Stimulated activated CD8-positive, alpha-beta memory T cell treated with anti-CD3 and anti-CD28 coated beads, Interleukin-2, amount 100 ng/mL, for 1 hour (primary cell): ENCODE data around the gene CREB3L2.
"Not testable (repeated sequence)": the region's sequence is repeated elsewhere in the genome, so short reads cannot be mapped to it uniquely, and the experiment has no call there.

ENCODE experiments used
- DNase-seq, 2 donors: peaks; one replicate each; pipeline ENCODE4 v3.0.0-alpha.2; 2020; ENCODE audit warnings: low read depth in 2 of 2

Gene CREB3L2

DNA sequence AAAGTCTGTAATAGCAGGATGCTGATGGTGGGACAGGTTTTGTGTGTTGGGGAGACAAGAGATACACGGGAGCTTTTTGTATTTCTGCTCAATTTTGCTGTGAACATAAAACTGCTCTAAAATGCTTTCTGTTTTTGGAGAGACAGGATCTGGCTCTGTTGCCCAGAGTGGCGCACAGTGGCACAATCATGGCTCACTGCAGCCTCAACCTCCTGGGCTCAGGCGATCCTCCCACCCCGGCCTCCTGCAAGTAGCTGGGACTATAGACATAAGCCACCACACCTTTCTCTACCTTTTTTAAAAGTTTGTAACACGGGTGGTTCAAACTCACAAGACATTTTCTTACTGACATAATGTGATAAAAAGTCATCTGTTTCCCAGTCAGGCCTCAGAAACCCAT is 14.3 kb downstream of the CREB3L2 start:
- no peak for DNase-seq

DNA sequence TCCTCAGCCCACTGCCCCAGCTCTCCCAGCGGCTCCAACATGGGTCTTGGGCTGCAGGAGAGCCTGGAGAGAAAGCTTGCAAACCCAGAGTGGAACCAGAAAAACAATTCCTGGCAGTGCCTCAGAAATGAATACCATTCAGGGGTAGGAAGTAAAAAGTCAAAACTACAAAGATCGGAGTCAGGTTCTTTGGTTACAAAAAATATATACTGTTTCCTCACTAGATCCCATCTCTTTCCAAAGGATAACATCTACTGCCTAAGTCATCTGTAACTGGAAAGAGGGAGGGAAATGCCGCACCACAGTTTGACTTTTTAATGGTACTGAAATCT is 14.9 kb downstream of the CREB3L2 start:
- no peak for DNase-seq

DNA sequence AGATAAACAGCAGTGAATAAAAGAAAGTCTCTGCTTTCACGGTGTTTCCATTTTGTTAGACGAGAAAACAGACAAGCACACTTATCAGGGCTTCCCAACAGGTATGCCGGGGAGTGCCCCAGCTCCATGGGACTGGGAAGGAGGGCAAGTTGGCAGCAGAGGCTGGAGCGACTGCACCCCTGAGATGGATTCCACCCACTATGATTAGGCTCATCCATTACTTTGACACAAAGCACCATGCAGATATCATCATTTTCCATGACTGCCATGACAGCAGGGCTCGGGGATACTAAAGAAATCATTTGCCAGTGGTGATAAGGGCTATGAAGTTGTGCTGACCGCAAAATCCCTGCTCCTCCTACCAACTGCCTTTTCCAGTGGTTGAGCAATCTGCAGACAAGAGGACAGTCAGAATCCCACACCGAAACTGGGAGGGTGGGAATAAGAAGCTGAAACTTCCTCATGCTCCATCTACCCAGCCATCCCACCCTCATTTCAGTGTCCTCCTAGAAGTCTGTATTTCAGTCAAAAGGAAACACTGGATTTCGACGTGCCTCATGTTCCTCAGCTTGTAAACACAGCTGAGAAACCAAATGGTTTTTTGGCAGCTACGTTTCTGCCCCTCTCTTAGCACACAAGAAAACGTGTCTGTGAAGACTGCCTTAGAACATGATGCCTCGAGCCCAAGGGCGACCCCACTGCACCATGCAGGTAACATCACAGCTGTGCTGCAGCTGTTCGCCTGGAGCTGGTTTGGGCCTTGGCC is 15.5 kb downstream of the CREB3L2 start:
- DNase-seq = no peak

DNA sequence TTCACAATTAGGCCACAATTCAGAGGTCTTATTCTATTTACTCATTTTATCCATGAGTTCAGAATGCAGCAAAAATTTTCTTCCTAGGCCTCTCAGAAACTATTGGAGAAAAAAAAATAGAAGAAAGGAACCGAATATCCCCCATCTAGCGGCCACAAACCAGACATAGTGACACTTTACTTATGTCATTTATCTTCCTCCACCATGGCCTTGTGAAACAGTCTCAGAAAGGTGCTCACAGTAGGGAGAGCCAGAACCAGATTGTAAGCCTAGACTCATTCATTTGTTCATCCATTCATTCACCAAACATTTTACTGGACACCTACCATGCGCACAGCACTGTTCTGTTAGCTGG is 16.0 kb downstream of the CREB3L2 start:
- DNase-seq = no peak

DNA sequence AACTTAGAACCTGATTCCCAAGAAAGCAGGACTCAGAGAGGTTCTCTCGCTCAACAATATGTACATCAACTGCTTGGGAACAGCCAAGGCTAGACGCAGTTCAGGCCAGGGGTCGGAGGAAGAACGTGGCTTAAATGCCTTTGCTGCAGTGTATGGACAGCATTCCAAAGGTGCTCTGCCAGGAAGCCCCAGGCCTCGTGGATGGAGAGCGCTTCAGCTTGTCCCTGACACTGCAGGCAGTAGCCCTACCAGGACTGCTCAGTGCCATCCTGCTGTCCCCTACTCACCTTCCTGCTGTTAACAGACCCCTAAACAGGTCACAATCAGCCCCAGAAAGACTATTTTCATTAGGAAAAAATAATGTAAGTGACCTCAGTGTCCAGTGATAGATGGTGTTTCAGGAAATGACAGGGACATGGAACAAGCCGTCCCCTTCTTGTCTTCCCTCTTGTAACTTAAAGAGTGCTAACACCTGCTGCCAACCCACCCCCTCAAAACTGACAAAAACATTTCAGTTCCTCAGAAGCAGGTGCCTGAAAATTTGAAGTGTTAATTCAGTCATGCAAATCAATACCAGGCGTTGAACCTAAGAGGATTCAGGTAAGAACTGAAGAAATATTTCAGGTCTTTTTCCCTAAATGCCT is 16.5 kb downstream of the CREB3L2 start:
- no peak for DNase-seq

DNA sequence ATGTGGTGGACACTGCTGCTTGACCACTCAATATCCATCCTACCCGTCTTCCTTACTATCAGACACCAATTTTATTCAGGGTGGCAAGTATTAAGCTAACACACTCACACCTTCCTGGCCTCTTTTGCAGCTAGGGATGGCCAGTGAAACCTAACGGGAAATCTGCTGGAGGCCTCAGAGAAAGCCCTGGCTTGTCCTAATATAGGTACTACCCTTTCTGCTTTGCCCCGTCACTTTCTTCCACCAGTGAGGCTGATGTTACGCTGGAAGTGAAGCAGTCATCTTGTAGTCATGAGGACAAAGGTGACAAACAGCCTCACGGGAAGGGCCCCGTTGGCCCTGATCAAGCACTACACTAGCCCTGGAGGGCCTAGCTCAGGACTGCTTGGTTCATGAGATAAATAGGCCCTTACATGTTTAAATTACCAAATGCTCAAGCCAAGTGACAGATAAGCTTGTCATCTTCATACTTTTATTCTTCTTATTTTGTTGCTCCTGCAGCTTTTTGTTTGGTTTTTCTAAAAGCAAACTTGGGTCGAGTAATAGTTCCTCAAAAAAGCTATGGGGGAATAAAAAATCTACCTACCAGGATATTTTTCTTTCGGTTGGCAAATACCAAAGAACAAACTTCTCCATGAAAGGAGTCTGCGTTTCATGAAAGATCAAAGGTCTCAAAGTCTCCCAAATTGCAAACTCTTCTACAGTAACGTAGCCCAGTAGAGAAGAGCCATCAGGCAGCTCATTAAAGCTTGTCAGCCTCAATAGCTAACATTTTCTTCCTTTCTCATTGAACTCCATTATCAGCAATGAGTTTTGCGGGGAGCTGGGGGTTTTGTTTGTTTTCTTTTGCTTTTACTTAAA is 17.5 kb downstream of the CREB3L2 start:
- DNase-seq = no peak

DNA sequence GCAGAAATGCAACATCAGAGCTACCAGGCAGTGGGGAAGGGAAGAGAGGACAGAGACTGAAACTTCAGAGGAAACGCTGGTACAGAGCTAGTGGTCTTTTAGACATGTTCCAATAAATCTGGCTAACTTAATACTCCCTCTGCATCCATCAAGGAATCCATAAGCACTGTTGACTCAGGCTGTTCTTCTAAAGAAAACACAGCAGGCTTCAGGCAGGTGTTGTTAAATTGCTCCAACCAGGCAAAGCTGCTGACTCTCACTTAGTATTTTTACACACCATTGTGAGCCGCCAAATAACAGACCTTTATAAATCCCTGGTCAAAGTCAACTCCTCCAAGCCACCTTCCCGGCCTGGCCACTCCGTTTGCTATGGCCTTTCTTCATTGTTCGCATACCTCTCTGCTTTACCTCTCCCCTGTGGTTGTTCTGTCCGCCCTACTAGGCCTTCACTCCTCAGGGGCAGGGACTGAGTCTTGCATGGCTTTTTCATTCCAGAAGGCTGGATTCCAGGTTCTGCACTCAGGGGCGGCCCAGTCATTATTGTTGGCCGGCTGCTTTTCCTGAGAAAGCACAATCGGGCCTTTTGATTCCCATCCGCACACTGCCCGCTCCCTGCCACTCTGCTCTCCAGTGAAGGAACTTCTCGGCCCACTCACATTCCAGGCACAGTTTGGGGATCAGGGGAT is 18.4 kb downstream of the CREB3L2 start:
- no peak for DNase-seq

DNA sequence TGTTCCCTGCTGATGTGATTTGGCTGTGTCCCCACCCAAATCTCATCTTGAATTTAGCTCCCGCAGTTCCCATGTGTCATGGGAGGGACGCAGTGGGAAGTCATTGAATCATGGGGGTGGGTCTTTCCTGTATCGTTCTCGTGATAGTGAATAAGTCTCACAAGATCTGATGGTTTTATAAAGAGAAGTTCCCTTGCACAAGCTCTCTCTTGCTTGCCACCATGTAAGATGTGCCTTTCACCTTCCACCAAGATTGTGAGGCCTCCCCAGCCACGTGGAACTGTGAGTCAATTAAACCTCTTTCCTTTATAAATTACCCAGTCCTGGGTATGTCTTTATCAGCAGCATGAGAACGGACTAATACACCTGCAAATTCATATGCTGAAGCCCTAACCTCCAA is 19.5 kb downstream of the CREB3L2 start:
- DNase-seq = not testable (repeated sequence)

DNA sequence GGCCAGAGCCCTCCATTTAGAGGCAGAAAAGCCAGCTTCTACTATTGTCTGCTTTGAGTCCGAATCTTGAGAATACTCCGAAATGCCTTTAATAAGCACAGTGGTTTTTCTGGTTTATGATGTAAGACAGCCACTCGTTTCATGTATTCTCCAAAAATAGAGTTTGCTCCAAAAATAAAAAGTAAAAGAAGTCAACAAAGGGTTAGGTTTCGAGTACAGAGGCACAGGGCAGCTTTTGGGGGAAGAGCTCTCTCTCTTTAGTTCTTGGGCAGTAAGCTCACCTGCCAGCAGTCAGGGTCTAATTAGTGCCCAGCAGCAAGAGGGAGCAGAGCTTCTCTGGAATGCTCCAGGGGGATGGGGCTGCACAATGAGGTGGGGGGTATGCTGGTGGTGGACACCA is 20.2 kb downstream of the CREB3L2 start:
- DNase-seq = no peak

DNA sequence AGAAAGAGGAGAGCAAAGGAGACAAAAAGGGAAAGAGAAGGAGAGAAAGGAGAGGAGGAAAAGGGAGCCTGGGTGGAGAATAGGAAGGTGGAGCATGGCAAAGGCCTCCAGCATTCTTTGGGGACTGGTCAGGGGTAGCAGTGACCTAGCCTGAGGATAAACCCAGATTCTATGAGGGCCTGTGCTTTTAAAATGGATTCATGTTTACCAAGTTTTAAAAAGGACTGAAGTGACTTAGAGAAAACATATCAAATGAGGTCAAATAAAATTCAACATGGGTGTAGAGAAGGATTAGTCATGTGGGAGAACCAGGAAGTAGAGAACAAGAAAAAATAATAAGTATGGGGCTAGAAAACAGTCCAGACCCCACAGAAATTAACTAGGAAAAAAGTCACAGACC is 20.7 kb downstream of the CREB3L2 start:
- no peak for DNase-seq

DNA sequence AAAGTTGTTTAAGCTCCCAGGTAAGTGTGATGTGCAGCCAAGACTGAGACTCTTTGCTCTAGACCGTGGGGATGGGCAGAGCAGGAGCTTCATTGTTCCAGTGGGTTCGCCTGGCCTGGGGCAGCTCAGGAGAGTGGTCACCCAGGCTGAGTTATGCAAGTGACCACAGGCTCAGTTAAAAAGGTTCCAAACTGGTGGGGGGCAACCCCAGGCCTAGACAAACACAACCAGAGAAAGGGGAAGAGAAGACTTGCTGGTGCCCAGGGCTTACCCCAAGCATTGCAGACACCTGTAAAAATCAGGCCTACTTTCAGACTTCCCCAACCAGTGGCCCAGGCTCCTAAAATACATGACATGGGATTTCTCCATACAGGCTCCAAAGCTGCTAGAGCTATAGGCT is 21.6 kb downstream of the CREB3L2 start:
- DNase-seq = no peak

DNA sequence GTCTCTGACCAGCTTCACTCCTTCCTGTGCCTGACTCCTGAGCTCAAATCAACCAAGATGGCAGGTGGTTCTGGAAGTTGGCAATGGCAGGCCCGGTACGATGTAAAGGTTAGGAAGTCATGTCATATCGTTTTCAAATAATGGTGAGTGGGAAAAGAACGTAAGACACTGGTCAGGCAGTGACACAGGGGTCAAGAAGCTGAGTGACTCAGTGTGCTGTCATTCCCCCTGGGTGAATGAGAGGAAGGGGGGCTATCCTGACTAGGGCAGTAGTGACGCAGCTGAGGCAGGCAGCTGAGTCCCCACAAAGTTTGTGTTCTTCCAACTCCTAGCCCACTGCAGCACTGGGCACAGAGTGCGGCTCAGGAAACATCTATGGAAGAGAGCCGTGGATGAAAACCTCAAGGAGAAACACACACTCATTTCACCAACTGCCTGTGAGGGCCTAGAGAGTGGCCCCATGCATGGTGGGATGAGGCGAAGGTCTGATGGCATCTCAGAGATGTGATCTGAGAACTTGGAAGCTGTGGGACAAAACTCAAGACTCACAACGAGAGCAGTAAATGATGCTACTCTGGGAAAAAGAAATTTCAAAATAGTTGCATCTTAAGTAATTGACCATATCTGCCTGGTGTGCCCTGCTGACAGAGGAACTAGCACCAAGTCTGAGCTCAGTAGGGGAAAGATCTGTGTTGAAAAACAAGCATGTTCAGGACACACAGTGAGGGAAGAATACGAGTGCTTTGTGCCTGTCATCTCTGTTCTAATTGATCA is 23.2 kb downstream of the CREB3L2 start:
- DNase-seq = no peak

DNA sequence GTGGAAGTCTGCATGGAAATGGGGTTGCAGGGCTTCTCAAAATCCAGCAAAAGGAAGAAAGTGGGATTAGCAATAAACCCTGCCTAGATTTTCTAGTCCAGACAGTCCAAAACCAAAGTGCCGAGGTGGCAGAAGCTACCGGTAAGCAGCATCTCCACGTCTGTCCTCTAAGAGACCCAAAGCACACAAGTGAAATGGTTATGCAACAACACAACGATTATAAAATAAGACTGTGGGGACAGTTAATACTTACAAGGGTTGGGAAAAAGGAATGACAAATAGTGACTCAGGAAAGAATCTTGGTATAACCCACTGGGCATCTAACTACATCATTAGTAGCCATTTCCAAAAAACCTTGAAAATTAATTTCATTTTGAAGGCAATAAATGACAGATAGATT is 24.7 kb downstream of the CREB3L2 start:
- DNase-seq = no peak

DNA sequence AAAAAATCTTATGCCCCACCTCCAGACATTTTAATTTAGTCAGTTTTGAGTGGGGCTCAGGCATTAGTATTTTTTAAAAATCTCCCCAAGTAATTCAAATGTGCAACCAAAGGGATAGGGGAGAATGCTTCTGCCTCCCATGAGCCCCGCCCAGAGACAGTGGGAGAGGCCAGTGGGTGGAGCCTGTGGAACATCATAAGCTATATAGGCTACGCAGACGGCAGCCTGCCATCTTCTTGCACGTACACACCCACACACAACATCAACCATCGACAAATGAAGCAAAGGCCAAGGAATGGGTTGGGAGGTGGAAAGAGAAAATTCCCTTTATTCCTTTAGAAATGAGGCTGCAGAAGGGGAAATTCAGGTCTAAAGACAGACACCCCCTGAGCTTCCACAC is 25.2 kb downstream of the CREB3L2 start:
- DNase-seq = no peak

DNA sequence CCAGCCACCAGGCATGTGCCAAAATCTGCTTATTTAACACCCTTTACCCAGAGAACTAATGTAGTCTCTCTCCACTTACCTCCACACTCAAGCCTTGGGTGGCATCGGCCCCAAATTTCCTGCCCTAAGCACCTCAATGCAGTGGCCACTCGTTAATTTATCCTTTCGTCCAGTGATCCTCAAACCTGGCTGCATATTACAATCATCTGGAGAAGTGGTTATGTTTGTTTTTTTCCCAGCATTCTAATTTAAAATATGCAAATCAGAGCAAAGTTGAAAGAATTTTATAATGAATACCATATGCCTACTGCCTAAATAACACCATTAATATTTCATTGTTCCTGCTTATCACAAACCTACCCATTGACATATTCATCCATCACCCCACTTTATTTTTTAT is 25.7 kb downstream of the CREB3L2 start:
- DNase-seq = no peak

DNA sequence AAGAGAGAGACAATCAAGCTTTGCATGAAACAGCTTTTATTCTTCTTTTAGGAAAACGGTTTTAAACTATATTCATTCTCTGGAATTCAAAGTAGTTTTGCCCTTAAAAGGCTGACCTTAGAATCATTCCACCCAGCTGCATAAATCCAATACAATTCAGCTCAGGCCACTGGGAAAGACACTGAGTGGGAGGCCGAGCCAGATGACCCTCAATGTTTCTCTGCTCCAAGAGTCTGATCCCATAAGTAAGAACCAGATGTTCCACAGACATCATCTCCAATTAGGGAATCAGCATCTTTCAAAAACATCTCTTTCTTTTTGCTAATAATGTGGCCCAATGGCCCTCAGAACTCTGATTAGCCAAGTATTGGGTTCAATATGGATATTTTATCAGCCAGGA is 26.1 kb downstream of the CREB3L2 start:
- DNase-seq = no peak

DNA sequence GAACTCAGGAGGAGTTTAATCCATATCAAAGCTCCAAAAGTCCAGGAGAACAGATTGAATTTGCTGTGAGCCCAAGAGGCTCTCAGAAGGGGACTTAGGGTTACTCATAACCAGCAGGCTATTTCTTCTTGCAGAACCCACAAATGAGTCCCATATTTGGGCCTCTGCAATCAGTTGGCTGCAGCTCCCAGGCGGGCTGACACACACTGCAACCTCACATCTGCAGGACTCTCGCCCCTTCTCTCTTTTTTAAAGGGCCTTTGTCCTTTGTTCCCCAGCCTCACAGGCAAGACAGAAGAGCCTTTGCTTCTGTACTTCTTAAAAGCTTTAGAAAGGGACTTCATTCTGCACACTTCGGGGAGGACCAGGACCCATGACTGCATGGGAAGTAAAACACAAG is 26.7 kb downstream of the CREB3L2 start:
- no peak for DNase-seq

DNA sequence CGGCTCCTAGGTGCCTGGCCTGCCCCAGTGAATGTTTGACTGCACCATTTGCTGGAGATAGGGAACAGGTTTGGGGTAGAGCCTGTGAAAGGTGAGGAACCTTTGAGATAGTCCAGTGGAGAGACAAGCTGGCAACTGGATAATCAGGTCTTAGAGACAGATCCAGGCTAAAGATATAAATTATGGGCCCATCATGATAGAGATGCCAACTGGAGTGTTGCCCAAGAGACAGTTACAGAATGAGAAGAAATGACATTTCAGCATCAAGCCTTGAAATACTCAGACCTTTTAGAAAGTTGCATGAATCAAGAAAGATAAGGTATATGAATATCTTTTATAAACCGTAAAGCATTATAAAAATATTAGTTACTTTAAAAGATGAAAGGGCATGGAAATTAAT is 27.1 kb downstream of the CREB3L2 start:
- no peak for DNase-seq

DNA sequence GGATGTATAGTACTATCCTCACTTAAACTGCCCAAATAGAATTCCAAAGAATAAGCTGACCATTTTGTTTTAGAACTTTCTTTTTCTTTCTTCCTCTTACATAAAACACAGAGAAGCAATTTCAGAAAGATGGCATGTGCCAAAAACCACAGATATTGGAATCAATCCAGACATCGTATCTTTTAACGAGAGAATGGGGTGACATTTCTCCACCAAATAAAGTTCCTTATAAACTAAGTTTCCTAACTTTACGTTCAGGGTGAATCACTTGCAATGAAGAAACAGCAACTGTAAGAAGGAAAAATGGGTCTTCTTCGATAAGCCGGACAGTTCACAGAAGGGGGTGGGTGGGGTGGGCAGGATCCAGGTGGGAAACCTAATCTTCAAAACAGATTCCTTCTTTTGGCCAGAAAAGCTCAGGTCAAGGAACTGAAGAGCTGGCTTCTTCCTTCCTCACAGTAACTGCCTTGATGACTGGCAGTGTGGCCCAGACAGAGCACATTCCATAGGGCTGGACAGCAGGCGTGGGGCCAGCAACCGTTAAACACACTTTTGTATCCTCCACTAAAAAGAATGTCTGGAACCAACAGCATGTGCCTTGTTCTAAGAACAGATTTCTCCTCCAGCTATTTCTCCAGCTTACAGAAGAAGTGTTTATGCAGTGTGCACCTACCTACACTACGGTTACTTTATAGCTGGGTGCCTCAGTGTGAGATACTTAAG is 31.5 kb downstream of the CREB3L2 start:
- no peak for DNase-seq

DNA sequence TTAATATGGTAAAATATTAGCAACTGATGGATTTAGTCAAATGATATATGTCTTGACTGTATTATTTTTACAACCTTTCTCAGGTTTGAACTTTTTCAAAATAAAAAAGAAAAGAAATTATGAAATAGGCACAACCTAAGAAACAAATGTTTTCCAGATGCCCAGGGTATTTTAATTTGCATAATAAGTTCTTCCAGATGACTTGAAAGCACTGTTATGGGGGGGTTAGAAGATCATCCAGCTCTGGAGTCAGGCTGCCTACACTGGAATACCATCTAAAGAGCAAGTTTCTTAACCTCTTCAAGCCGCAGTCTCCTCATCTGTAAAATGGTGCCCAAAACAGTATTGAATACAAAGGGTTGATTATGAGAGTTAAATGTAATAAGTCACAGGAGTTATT is 32.1 kb downstream of the CREB3L2 start:
- DNase-seq = no peak

DNA sequence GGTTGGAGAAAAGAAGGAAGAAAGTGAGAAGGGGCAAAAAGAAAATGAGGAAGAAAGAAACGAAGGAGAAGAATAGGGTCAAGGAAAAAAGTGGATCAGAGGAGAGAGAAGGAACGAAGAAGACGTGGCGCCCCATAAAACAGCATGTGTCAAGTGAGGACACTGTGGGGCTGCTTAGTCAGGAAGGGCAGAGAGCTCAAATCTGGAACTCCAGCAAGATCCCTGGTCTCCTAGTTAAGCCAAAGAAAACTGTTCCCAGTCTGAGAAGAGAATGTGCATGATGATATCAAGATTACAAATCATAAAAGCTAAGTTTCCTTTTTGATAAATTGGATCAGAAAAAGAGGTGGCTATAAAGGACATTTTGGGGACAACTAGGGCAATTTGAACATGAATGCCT is 33.0 kb downstream of the CREB3L2 start:
- no peak for DNase-seq
